B cell (primary cell): ENCODE data around the gene INSC. TPM values are rescaled to one million over a fixed set of nuclear protein-coding genes. Genes with fewer than 3 reads are reported as not detected.

Source experiments
- ATAC-seq: fragments of 200-7000 bp; cut with Tn5 transposase; one replicate; pipeline ENCODE4 v1.10.0; 2021; ENCODE audit warnings: low read depth, mild to moderate bottlenecking, moderate number of reproducible peaks, moderate library complexity
- CTCF ChIA-PET: fragments of 350-600 bp; sonication (Branson Sonifier 250); formaldehyde crosslinking; loops from one replicate; lab custom pipeline; 2021; ENCODE audit warnings: antibody characterized with exemption, inconsistent platforms; lab: Charles Lee
- POLR2A ChIA-PET: fragments of 350-600 bp; sonication (Branson Sonifier 250); formaldehyde crosslinking; loops from one replicate; lab custom pipeline; 2021; ENCODE audit warnings: antibody characterized with exemption; lab: Charles Lee
- DNase-seq: peaks from one replicate; pipeline ENCODE4 v3.0.0; 2013
- H2AFZ ChIP-seq: 2 replicates; pipeline ENCODE4 v1.6.1; 2012; ENCODE audit warnings: mild to moderate bottlenecking, low read depth, low read length; ENCODE audit not compliant: insufficient read depth, poor library complexity, severe bottlenecking
- H3K27ac ChIP-seq, 2 donors: 1 replicate in 1 of 2; 2 replicates in 1 of 2; pipeline ENCODE4 v1.5.1; 2012 to 2013; ENCODE audit warnings: low read length in 2 of 2, mild to moderate bottlenecking in 2 of 2, moderate library complexity in 1 of 2
- H3K27me3 ChIP-seq, 4 experiments: fragments of 200-600 bp in 1 of 4; sonication (generic) in 1 of 4; replicated peaks in 1 of 4; 1 replicate in 2 of 4; 2 replicates in 2 of 4; pipeline versions ENCODE4 v1.6.1 to v1.7.0; 2013 to 2016; ENCODE audit warnings: low read length in 3 of 4, mild to moderate bottlenecking in 2 of 4, mixed read lengths in 1 of 4, moderate library complexity in 1 of 4; ENCODE audit not compliant: insufficient read depth in 4 of 4, control insufficient read depth in 3 of 4; ENCODE audit errors: control extremely low read depth in 1 of 4
- H3K36me3 ChIP-seq, 2 experiments: replicated peaks in 1 of 2; 1 replicate in 1 of 2; 2 replicates in 1 of 2; pipeline versions ENCODE4 v1.6.1 to v1.7.1; 2013; ENCODE audit warnings: low read length in 1 of 2; ENCODE audit not compliant: insufficient read depth in 2 of 2, control insufficient read depth in 1 of 2; ENCODE audit errors: control extremely low read depth in 1 of 2, extremely low read depth in 1 of 2
- H3K4me1 ChIP-seq, 2 donors: fragments of 200-600 bp in 1 of 2; sonication (generic) in 1 of 2; 1 replicate in 1 of 2; 2 replicates in 1 of 2; pipeline versions ENCODE4 v1.5.1 to v1.6.1; 2013 to 2017; ENCODE audit warnings: low read length in 2 of 2; ENCODE audit not compliant: control insufficient read depth in 2 of 2, insufficient read depth in 2 of 2
- H3K4me2 ChIP-seq: replicated peaks from 2 replicates; pipeline ENCODE3; 2012; ENCODE audit warnings: mild to moderate bottlenecking, low read depth, low read length; ENCODE audit not compliant: poor library complexity, severe bottlenecking
- H3K4me3 ChIP-seq, 5 experiments: fragments of 200-600 bp in 1 of 5; sonication (generic) in 1 of 5; 1 replicate in 3 of 5; 2 replicates in 2 of 5; pipeline versions ENCODE4 v1.5.1 to v1.7.0; 2011 to 2016; ENCODE audit warnings: low read length in 4 of 5, mild to moderate bottlenecking in 4 of 5, low read depth in 2 of 5, control low read depth in 1 of 5, moderate library complexity in 1 of 5; ENCODE audit not compliant: insufficient read depth in 1 of 5; ENCODE audit errors: control extremely low read depth in 1 of 5, extremely low read depth in 1 of 5
- H3K79me2 ChIP-seq: fragments of 200-600 bp; sonication (generic); one replicate; pipeline ENCODE4 v1.6.0; 2016; ENCODE audit warnings: low read length; ENCODE audit not compliant: control insufficient read depth, insufficient read depth
- H3K9ac ChIP-seq: fragments of 200-600 bp; sonication (generic); 2 replicates; pipeline ENCODE4 v1.6.1; 2017; ENCODE audit warnings: mild to moderate bottlenecking, low read length, moderate library complexity
- H3K9me3 ChIP-seq, 3 donors: one replicate each; pipeline versions ENCODE4 v1.6.1 to v1.7.1; 2013; ENCODE audit warnings: low read length in 2 of 3; ENCODE audit not compliant: control insufficient read depth in 2 of 3, insufficient read depth in 1 of 3; ENCODE audit errors: control extremely low read depth in 1 of 3
- H4K20me1 ChIP-seq: 2 replicates; pipeline ENCODE4 v1.6.0; 2012; ENCODE audit warnings: mild to moderate bottlenecking, low read length; ENCODE audit not compliant: insufficient read depth, control insufficient read depth, poor library complexity, severe bottlenecking
- H3K27ac Mint-ChIP-seq: one replicate; pipeline ENCODE4 v1.8.0; 2021; ENCODE audit warnings: mixed read lengths
- H3K27me3 Mint-ChIP-seq: one replicate; pipeline ENCODE4 v1.8.0; 2021; ENCODE audit warnings: mixed read lengths
- H3K4me1 Mint-ChIP-seq: one replicate; pipeline ENCODE4 v1.8.0; 2021; ENCODE audit warnings: mixed read lengths
- H3K4me3 Mint-ChIP-seq: one replicate; pipeline ENCODE4 v1.8.0; 2021; ENCODE audit warnings: mixed read lengths
- H3K9me3 Mint-ChIP-seq: one replicate; pipeline ENCODE4 v1.8.0; 2022; ENCODE audit warnings: mixed read lengths; ENCODE audit not compliant: insufficient read depth
- EZH2 ChIP-seq: IDR thresholded peaks from 2 replicates; pipeline ENCODE4 v1.6.1; 2012; ENCODE audit warnings: borderline replicate concordance, low read depth, mild to moderate bottlenecking, moderate library complexity, low read length; ENCODE audit not compliant: insufficient read depth, poor library complexity, severe bottlenecking
- WGBS: methylation state at CpG from one replicate; pipeline ENCODE4 v1.1.5; 2013; ENCODE audit warnings: missing lambda C conversion rate; ENCODE audit not compliant: insufficient coverage; 5-methylcytosine and 5-hydroxymethylcytosine counted together
- intact Hi-C: fragments of 100-400 bp; cut with micrococcal nuclease; formaldehyde crosslinking; loops from one replicate; pipeline ENCODE4 v1.10.0; 2022
- polyA plus RNA-seq: library from polyadenylated mRNA; depleted of rRNA; stranded (reverse); fragments of >200 nt; gene quantifications from 2 replicates; pipeline ENCODE4 v1.2.3, GENCODE V29; 2012
- total RNA-seq, 2 donors: library from RNA; stranded (reverse); fragments of 120-200 nt in 1 of 2; gene quantifications; 1 replicate in 1 of 2; 2 replicates in 1 of 2; pipeline versions ENCODE4 v1.2.3 to v1.2.4, GENCODE V29; 2013 to 2022
- TF ChIP-seq, protein P1 (sequence below): fragments of 200-600 bp; IDR thresholded peaks from one replicate; pipeline ENCODE4 v1.8.0; 2022; ENCODE audit warnings: antibody characterized with exemption, mild to moderate bottlenecking

Gene INSC
- total and polyA plus RNA-seq, 2 donors (not counting 1 experiment from before 2014, with no cell fraction given), result 0.10 TPM; not detected in 1

DNA sequence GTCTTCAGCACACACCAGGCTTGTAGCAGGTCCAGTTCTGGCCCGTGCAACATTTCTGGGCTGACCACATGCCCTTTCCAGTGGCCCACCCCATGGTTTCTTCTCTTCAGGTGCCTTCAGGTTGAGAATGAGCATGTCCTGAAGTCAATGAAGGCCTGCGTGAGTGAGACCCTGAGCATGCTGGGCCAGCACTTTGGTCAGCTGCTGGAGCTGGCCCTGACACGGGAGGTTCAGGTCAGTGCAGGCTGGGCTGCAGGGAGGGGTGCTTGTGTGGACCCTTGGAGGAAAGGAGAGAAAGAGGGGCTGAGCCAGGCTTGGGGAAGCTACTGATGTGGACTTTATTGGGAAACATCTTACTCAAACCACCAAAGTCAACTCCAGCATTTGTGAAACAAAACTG, 63.5 kb downstream of the INSC start:
- Histone ChIP-seq H3K4me2 (no peak overlapping the region), H3K4me3 (no peak overlapping the region), H4K20me1 (no peaks in the 10 kb centered on the region), H3K27ac (no peak overlapping the region), H3K4me1 (no peaks in the 10 kb centered on the region), H3K9me3 (no peaks in the 10 kb centered on the region), H3K79me2 (no peaks in the 10 kb centered on the region), H3K27me3 (peaks cover 0 to 4% (median 0%) of the 10 kb centered on the region in 4 experiments), H2AFZ (no peak overlapping the region), H3K9ac (no peak overlapping the region), H3K36me3 (no peaks in the 10 kb centered on the region)
- 83% methylated on average over 3 of the region's 3 CpGs for WGBS
- H3K4me3 Mint-ChIP-seq, result no peak overlapping the region
- H3K9me3 Mint-ChIP-seq, result no peaks in the 10 kb centered on the region
- CTCF ChIA-PET, result interaction anchor here (1.6 kb wide), 1 partner anchor 77 kb away, joined by 5 read pairs; no protein-coding TSS in a partner anchor
- H3K4me1 Mint-ChIP-seq, result no peaks in the 10 kb centered on the region
- ATAC-seq (no peak), DNase-seq (no peak)
- TF ChIP-seq, protein P1, sequence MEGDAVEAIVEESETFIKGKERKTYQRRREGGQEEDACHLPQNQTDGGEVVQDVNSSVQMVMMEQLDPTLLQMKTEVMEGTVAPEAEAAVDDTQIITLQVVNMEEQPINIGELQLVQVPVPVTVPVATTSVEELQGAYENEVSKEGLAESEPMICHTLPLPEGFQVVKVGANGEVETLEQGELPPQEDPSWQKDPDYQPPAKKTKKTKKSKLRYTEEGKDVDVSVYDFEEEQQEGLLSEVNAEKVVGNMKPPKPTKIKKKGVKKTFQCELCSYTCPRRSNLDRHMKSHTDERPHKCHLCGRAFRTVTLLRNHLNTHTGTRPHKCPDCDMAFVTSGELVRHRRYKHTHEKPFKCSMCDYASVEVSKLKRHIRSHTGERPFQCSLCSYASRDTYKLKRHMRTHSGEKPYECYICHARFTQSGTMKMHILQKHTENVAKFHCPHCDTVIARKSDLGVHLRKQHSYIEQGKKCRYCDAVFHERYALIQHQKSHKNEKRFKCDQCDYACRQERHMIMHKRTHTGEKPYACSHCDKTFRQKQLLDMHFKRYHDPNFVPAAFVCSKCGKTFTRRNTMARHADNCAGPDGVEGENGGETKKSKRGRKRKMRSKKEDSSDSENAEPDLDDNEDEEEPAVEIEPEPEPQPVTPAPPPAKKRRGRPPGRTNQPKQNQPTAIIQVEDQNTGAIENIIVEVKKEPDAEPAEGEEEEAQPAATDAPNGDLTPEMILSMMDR, result no peak
- TF ChIP-seq EZH2, result no peak
- H3K27me3 Mint-ChIP-seq, result peaks cover 29% of the 10 kb centered on the region
- no peak overlapping the region for H3K27ac Mint-ChIP-seq
- POLR2A ChIA-PET, result no interaction called here
- intact Hi-C loops, result no loop called here

DNA sequence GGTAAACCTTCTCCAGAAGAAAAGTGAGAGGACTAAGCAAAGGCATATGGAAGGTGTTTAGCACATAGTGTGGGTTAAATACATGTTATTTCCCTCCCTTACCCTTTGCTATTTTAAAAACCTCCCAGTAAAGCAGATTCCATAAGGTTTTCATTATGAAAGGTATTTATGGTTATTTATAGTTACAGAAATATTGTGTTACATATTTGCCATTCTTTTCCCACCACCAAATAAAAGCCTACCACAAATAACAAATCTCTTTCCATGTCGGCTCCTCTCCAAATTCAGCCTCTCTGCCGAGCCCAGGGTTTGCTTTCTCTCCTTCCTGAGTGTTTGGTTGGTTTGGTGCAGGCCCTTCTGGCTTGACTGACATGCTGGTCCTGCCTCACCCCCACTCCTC, 64.4 kb downstream of the INSC start:
- H3K4me1 ChIP-seq, result no peaks in the 10 kb centered on the region
- H3K27me3 ChIP-seq, result peaks cover 0 to 4% (median 1%) of the 10 kb centered on the region in 4 experiments
- DNase-seq (no peak), ATAC-seq (no peak)
- no peak overlapping the region for H3K27ac ChIP-seq
- ChIA-PET CTCF (no interaction called here), POLR2A (no interaction called here)
- no peak overlapping the region for H3K4me3 ChIP-seq
- Mint-ChIP-seq H3K27me3 (peaks cover 25% of the 10 kb centered on the region), H3K9me3 (no peaks in the 10 kb centered on the region), H3K4me1 (no peaks in the 10 kb centered on the region), H3K4me3 (no peak overlapping the region), H3K27ac (no peak overlapping the region)
- H4K20me1 ChIP-seq, result no peaks in the 10 kb centered on the region
- H3K36me3 ChIP-seq, result no peaks in the 10 kb centered on the region
- H2AFZ ChIP-seq, result no peak overlapping the region
- intact Hi-C loops, result no loop called here
- no peaks in the 10 kb centered on the region for H3K9me3 ChIP-seq
- H3K4me2 ChIP-seq, result no peak overlapping the region
- no peak overlapping the region for H3K9ac ChIP-seq
- TF ChIP-seq EZH2, result no peak
- TF ChIP-seq, protein P1, result no peak
- H3K79me2 ChIP-seq, result no peaks in the 10 kb centered on the region
- WGBS, result no CpG with 5 or more reads among the region's 2 CpGs
